Measurements from ENCODE around the gene ZNF646.

The ZNF646 gene

DNA sequence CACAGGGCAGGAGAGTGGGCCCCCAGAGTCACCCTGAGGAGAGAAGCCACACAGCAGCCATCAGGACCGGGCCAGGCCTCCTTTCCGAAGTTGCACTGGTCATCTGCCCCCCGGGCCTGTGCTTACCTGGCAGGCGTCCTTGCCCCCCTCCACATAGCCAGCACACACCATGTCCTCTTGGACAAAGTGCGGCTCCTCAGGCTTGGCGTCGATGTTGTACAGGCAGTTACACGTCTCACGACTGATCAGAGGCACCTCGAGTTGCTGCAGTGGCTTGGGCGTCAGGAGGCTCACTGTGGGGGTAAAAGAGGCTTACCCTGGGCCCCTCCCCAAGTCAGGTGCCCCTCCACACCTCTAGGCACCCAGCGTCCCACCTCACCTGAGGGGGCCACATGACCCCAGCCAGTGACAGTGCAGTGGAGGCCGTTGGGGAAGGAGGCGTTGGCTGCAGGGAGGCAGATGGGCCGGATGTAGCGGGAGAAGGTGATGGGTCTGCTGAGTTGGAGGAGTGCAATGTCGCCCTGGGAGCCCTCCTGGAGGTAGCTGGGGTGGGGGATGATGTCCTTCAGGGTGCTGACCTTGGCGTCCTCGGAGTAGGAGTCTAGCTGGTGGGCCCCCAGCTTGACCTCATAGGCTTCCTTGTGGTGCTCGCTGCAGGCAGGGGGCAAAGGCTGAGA lies 58.2 kb downstream of the ZNF646 start:
- no peak for DNase-seq (ENCODE audit: low spot score)
- Mint-ChIP-seq H3K9me3 (no peaks in the 10 kb centered on the region), H3K36me3 (ENCODE audit: low read depth) (peaks cover 7% of the 10 kb centered on the region), H3K4me3 (no peak overlapping the region), H3K27ac (no peak overlapping the region), H3K4me1 (ENCODE audit: low read depth) (peaks cover 3% of the 10 kb centered on the region), H3K27me3 (ENCODE audit: low read depth) (no peaks in the 10 kb centered on the region)

DNA sequence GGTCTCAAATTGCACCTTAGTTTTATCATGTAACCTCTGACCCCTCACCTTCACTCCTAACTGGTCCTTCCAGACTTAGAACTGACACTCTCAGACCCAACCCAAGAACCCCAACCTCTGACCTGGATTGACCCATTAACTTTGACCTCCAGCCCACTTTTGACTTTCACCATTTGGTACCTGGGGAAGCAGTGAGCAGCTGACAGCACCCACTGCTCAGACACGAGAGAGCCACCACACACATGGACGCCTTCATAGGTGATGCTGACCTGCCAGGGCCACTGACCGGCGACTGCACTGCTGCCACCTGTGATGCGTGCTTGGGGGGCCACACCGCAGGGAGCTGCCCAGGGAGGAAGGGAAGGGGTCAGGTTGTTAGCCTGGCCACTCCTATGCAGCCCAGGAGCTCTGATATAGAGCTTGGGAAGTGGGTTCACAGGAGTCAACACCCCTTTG lies 58.9 kb downstream of the ZNF646 start:
- Mint-ChIP-seq H3K4me1 (ENCODE audit: low read depth) (peaks cover 3% of the 10 kb centered on the region), H3K9me3 (no peaks in the 10 kb centered on the region), H3K27ac (no peak overlapping the region), H3K36me3 (ENCODE audit: low read depth) (peaks cover 2% of the 10 kb centered on the region), H3K27me3 (ENCODE audit: low read depth) (no peaks in the 10 kb centered on the region), H3K4me3 (no peak overlapping the region)
- no peak for DNase-seq (ENCODE audit: low spot score)

All from T-helper 2 cell treated with Interferon-gamma antibody and Interleukin-4, amounts not matched to agents 5 μg/mL and 100 μg/mL, for 36 hours (primary cell).